Retinal pigment epithelial cell (primary cell): ENCODE data around the gene KSR2.
"Not testable (repeated sequence)": the region's sequence is repeated elsewhere in the genome, so short reads cannot be mapped to it uniquely, and the experiment has no call there.

Experiments
- DNase-seq: peaks from one replicate; pipeline ENCODE4 v3.0.0-alpha.2; 2010; ENCODE audit warnings: low read depth
- H3K4me3 ChIP-seq: 2 replicates; pipeline ENCODE4 v1.5.1; 2011; ENCODE audit warnings: mild to moderate bottlenecking, low read length, control low read depth, moderate library complexity
- TF ChIP-seq, protein P1 (sequence below): conservative IDR thresholded peaks from 2 replicates; pipeline ENCODE4 v1.5.1; 2011; ENCODE audit warnings: low read depth, low read length, control low read depth, inconsistent platforms

KSR2 gene

GRCh38 chr12:117646520-117646919, 322.3 kb downstream of the KSR2 start:
- H3K4me3 ChIP-seq, result no peak overlapping the region
- no peak for DNase-seq
- TF ChIP-seq, protein P1, sequence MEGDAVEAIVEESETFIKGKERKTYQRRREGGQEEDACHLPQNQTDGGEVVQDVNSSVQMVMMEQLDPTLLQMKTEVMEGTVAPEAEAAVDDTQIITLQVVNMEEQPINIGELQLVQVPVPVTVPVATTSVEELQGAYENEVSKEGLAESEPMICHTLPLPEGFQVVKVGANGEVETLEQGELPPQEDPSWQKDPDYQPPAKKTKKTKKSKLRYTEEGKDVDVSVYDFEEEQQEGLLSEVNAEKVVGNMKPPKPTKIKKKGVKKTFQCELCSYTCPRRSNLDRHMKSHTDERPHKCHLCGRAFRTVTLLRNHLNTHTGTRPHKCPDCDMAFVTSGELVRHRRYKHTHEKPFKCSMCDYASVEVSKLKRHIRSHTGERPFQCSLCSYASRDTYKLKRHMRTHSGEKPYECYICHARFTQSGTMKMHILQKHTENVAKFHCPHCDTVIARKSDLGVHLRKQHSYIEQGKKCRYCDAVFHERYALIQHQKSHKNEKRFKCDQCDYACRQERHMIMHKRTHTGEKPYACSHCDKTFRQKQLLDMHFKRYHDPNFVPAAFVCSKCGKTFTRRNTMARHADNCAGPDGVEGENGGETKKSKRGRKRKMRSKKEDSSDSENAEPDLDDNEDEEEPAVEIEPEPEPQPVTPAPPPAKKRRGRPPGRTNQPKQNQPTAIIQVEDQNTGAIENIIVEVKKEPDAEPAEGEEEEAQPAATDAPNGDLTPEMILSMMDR, result no peak

DNA sequence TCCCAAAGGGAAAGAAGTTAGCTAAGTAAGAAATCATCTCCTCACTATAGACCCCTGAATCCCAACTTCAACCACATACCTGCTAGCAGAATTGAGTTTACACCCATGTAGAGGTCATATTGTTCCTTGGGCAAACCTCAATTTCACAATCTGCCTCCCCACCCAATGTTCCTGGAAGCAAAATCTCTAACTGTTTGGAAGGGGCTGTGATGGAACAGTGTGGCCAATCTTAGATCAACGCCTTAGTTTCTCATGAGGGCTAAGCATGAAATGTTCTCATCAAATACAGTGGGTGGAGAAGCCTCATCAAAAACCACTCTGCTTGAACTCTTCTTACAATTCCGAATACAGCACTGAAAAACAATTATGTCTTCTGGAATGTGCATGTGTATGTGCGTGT, 323.3 kb downstream of the KSR2 start:
- TF ChIP-seq, protein P1, result no peak
- H3K4me3 ChIP-seq, result no peak overlapping the region
- no peak for DNase-seq

DNA sequence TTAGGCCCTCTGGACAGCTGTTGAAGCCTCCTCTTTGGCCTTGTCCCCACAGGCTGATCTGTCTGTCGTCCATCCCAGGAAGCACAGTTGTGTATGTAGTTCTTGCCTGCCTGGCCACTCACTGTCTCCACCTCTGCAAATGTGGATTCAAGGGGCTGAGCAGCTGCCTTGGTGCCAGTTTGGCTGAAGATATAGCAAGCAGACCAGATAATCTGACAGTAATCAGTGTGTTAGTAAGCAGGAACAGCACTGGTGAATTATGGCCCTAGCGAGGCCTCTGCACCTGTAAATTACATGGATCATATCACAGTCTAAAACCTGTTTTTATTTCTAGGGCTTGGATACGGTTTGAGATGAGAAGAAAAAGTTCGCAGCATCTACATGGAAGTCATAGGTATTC, 324.8 kb downstream of the KSR2 start:
- TF ChIP-seq, protein P1, result no peak
- DNase-seq, result no peak
- no peak overlapping the region for H3K4me3 ChIP-seq

DNA sequence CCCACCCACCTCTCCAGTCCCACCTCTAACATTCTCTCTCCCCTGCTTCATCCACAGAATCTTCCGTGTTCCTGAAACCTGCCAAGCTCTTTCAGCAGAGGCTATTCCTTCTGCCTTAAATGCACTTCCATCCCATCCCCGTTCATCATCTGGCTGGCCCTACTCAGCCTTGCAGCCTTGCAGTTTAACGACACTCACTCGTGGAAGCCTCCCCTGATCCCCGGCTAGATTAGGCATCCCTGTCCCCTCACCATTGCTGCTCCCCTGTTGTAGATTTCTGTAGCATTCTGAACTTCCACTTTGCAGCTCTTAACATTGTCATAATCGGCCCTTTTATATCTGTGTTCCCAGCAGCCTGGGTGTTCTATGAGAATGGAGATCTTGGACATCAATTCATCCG, 326.9 kb downstream of the KSR2 start:
- TF ChIP-seq, protein P1, result no peak
- DNase-seq, result no peak
- no peak overlapping the region for H3K4me3 ChIP-seq

- TF ChIP-seq, protein P1, result no peak
- H3K4me3 ChIP-seq, result no peak overlapping the region
- DNase-seq, result no peak
These were observed 328.3 kb downstream of the KSR2 start for GRCh38 chr12:117640511-117640910.

GRCh38 chr12:117629454-117629853, 339.3 kb downstream of the KSR2 start:
- TF ChIP-seq, protein P1, result no peak
- H3K4me3 ChIP-seq, result no peak overlapping the region
- DNase-seq, result no peak

DNA sequence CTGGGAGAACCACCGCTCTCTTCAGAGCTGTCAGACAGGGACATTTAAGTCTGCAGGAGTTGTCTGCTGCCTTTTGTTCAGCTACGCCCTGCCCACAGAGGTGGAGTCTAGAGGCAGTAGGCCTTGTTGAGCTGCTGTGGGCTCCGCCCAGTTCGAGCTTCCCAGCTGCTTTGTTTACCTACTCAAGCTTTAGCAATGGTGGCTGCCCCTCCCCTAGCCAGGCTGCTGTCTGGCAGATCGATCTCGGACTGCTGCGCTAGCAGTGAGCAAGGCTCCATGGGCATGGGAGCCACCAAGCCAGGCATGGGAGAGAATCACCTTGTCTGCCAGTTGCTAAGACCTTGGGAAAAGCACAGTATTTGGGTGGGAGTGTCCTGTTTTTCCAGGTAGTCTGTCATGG, 340.1 kb downstream of the KSR2 start:
- DNase-seq, H3K4me3 ChIP-seq: not testable (repeated sequence)

DNA sequence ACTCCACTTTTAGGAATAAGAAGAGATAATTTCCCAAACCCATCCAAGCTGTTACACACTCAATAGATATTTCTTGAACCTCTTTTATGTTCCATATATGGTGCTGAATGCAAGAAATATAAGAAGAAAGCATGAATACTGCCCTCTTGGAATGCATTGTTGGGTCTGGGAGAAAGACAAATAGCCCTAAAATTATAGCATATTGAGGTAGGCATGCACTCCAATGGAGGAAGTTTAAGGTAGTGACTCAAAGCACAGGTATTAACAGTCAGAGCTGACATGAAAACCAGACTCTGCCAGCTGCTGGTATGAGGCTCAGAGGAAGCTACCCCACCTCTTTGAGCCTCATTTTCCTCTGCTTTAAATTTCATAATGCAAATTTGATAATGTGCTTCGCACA, 346.0 kb downstream of the KSR2 start:
- H3K4me3 ChIP-seq, result no peak overlapping the region
- no peak for DNase-seq
- TF ChIP-seq, protein P1, result no peak
